ENCODE data around the gene EXT2.

GRCh38 chr11:44213148-44213547 is 117.7 kb downstream of the EXT2 start:
- TF ChIP-seq CTCF (IDR thresholded peaks at IDR 0.05): no peak
- TF ChIP-seq POLR2A (IDR thresholded peaks at IDR 0.05): no peak
